Type B pancreatic cell (in vitro differentiated cells): ENCODE measurements around the gene NUTM2B. TPM values are rescaled to one million over a fixed set of nuclear protein-coding genes. Genes with fewer than 3 reads are reported as not detected.
A peak's percentile ranks its signal among the peaks of the same experiment; 100 is the strongest.
"Not testable (repeated sequence)": the region's sequence is repeated elsewhere in the genome, so short reads cannot be mapped to it uniquely, and the experiment has no call there.

Source experiments
- DNase-seq: peaks from one replicate; pipeline ENCODE4 v3.0.0; 2021; ENCODE audit warnings: mixed read lengths; ENCODE audit not compliant: unreplicated experiment; ENCODE audit errors: extremely low spot score
- H3K27ac Mint-ChIP-seq: 2 replicates; pipeline ENCODE4 v1.8.0; 2021; ENCODE audit warnings: mild to moderate bottlenecking, mixed read lengths
- H3K27me3 Mint-ChIP-seq: 2 replicates; pipeline ENCODE4 v1.8.0; 2021; ENCODE audit warnings: mixed read lengths
- H3K36me3 Mint-ChIP-seq: 2 replicates; pipeline ENCODE4 v1.8.0; 2021; ENCODE audit warnings: mixed read lengths
- H3K4me1 Mint-ChIP-seq: one replicate; pipeline ENCODE4 v1.8.0; 2021; ENCODE audit warnings: mixed read lengths; ENCODE audit not compliant: unreplicated experiment
- H3K4me3 Mint-ChIP-seq: 2 replicates; pipeline ENCODE4 v1.8.0; 2021; ENCODE audit warnings: mild to moderate bottlenecking, mixed read lengths
- H3K9me3 Mint-ChIP-seq: 2 replicates; pipeline ENCODE4 v1.8.0; 2021; ENCODE audit warnings: mixed read lengths
- CTCF ChIP-seq: fragments of 200-600 bp; sonication (generic); conservative IDR thresholded peaks from 2 replicates; pipeline ENCODE4 v1.5.0; 2021; ENCODE audit warnings: antibody characterized with exemption, mild to moderate bottlenecking
- total RNA-seq: library from RNA; stranded (reverse); gene quantifications from 2 replicates; pipeline ENCODE4 v1.2.1, GENCODE V29; 2021; ENCODE audit warnings: low replicate concordance

NUTM2B gene
- total RNA-seq, 1 donor from 2014 or later, result 1.2 TPM

DNA sequence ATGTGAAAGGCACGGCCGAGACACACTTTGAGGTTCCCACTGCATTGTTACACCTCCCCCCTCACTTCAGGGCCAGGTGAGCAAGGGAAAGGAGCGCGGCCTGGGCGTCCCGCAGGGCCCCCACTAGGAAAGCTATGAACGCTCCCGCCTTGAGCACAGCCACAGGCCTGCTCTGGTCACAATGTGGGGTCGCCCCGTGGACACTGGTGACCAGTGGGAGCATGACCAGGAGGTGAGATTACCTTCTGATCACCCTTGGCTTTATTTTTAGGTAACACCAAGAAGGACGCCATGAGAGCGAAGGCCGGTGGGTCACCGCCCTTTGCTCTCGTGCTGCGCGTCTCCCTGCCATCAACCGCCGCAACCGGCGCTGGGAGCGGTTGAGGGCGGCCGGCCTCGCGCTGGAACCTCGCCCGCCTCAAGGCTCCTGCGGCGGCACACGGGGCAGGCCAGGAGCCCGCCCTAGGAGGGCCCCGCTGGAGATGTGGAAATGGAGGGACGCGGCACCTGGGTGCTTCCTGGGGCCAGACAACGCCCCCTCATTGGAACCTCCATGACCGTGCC lies 2.6 kb upstream of the NUTM2B start:
- H3K27ac Mint-ChIP-seq, H3K4me3 Mint-ChIP-seq: not testable (repeated sequence)
- DNase-seq, result peak; percentile 50

DNA sequence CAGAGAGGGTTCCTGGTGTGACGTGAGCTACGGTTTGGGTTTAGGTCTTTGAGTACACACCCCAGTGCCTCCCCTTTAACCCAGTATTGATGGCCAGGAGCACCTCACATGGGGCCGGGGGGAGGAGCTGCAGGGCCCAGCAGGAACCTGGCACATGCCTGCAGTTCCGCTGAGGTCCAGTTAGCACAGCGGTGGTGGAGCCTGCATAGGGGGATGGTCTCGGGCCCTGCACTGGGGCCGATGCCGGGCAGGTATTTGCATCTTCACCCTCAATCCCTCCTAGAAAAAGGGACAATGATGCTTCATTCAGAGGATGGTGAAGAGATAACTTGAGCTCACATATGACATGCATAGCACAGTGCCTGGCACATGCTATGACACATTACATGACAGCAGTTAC lies 4.0 kb downstream of the NUTM2B start:
- not testable (repeated sequence) for H3K4me1 Mint-ChIP-seq, H3K9me3 Mint-ChIP-seq

More for the DNA sequence above, 2.6 kb upstream of the NUTM2B start:
- H3K4me1 Mint-ChIP-seq, H3K27me3 Mint-ChIP-seq, H3K9me3 Mint-ChIP-seq, H3K36me3 Mint-ChIP-seq: not testable (repeated sequence)

GRCh38 chr10:79714976-79715375 lies 11.9 kb downstream of the NUTM2B start:
- H3K27me3 Mint-ChIP-seq, H3K4me1 Mint-ChIP-seq, H3K27ac Mint-ChIP-seq, H3K4me3 Mint-ChIP-seq, H3K36me3 Mint-ChIP-seq, DNase-seq, H3K9me3 Mint-ChIP-seq: not testable (repeated sequence)

More for the DNA sequence above, 4.0 kb downstream of the NUTM2B start:
- not testable (repeated sequence) for DNase-seq, H3K27ac Mint-ChIP-seq, H3K36me3 Mint-ChIP-seq, H3K4me3 Mint-ChIP-seq, H3K27me3 Mint-ChIP-seq

DNA sequence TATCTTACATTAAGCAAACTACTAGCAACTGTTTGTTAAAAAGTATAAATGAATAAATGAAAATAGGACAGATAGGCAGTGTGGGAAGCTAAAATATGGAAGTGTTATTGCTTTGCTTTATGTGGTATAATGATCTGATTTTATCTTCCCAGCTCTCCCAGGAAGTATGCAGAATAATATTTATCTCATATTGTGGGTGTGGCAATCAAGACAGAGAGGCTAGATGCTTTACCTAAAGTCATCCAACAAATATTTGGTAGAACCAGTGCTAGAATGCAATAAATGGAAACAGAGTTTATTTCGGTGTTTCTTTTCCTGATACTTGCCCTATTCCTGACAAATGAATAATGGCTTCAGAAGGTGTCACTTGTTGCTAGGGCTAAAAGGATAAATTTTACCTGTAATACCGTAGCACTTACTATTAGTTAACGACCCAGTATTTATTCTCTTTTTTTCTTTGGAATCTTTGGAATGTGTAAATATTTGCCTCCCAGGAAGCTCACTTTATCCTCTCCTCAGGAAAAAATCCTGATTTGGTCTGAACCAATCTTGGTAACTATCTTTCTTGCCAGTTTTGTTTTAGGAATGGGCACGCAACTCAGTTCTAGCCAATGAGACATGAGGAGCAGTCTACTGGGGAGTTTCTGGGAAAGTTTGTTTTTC lies 14.0 kb downstream of the NUTM2B start:
- not testable (repeated sequence) for H3K9me3 Mint-ChIP-seq, H3K36me3 Mint-ChIP-seq, H3K27me3 Mint-ChIP-seq, H3K4me1 Mint-ChIP-seq, H3K27ac Mint-ChIP-seq, DNase-seq, H3K4me3 Mint-ChIP-seq

GRCh38 chr10:79720000-79720399 lies 17.0 kb downstream of the NUTM2B start:
- not testable (repeated sequence) for DNase-seq, H3K4me1 Mint-ChIP-seq

DNA sequence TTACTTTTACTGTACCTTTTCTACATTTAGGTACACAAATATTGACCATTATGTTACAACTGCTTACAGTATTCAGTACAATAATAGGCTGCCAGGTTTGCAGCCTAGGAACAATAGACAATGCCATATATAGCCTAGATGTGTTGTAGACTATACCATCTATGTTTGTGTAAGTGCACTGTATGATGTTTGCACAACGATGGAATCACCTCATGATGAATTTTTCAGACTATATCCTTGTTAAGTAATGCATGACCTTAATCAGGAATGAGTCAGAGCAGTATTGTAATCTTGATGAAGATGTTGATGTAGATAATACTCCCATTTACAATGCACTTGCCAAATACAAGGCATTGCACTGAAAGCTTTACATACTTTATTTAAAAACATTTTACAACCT lies 23.6 kb downstream of the NUTM2B start:
- H3K9me3 Mint-ChIP-seq, H3K36me3 Mint-ChIP-seq, H3K4me3 Mint-ChIP-seq, DNase-seq, H3K4me1 Mint-ChIP-seq, H3K27ac Mint-ChIP-seq, H3K27me3 Mint-ChIP-seq: not testable (repeated sequence)

More at GRCh38 chr10:79720000-79720399, 17.0 kb downstream of the NUTM2B start:
- not testable (repeated sequence) for H3K36me3 Mint-ChIP-seq, H3K27ac Mint-ChIP-seq, H3K27me3 Mint-ChIP-seq, H3K4me3 Mint-ChIP-seq, H3K9me3 Mint-ChIP-seq

DNA sequence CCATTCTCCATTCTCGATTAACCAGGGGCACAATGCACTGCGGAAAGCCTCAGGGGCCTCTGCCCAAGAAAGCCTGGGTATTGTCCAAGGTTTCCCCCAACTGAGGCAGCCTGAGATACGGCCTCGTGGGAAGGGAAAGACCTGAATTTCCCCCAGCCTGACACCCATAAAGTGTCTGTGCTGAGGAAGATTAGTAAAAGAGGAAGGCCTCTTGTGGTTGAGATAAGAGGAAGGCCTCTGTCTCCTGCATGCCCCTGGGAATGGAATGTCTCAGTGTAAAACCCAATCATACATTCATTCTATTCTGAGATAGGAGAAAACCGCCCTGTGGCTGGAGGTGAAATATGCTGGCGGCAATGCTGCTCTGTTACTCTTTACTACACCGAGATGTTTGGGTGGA lies 41.8 kb downstream of the NUTM2B start:
- not testable (repeated sequence) for H3K9me3 Mint-ChIP-seq, DNase-seq, H3K4me1 Mint-ChIP-seq, H3K27ac Mint-ChIP-seq, H3K27me3 Mint-ChIP-seq, H3K36me3 Mint-ChIP-seq, H3K4me3 Mint-ChIP-seq

DNA sequence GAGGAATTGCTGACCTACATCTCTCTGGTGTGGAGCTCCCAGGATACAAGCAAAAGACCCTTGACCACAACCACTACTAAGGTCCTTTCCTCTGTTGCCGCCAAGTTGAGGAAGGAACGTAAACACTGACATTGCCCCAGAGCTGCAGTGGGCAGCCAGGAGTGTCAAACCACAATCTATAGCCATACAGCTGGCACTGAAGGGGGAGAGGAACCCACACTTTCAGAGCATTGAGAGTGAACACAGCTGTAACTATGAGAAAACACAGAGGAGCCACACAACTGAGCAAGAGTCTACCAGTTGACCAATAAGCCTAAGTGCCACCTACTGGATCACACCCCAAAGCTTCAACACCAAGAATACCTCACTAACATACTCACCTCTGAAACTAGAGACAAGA lies 45.5 kb downstream of the NUTM2B start:
- not testable (repeated sequence) for H3K27me3 Mint-ChIP-seq, H3K4me3 Mint-ChIP-seq, H3K9me3 Mint-ChIP-seq, DNase-seq, H3K4me1 Mint-ChIP-seq, H3K27ac Mint-ChIP-seq
- H3K36me3 Mint-ChIP-seq, result peaks cover 17% of the 10 kb centered on the region

- not testable (repeated sequence) for H3K27ac Mint-ChIP-seq, H3K4me3 Mint-ChIP-seq, H3K9me3 Mint-ChIP-seq, DNase-seq, H3K27me3 Mint-ChIP-seq, H3K4me1 Mint-ChIP-seq
- H3K36me3 Mint-ChIP-seq, result peaks cover 17% of the 10 kb centered on the region
Observed at GRCh38 chr10:79753601-79754000, 50.6 kb downstream of the NUTM2B start.

- not testable (repeated sequence) for H3K4me3 Mint-ChIP-seq, H3K27me3 Mint-ChIP-seq, H3K9me3 Mint-ChIP-seq, H3K27ac Mint-ChIP-seq, H3K4me1 Mint-ChIP-seq, DNase-seq
- peak; percentile 26 for TF ChIP-seq CTCF
- peaks cover 16% of the 10 kb centered on the region for H3K36me3 Mint-ChIP-seq
Observed at GRCh38 chr10:79758297-79758993, 55.4 kb downstream of the NUTM2B start.

Other genes with a start within 250 kb of the NUTM2B start
- 0.10 TPM in 1 of 2 replicates, not detected in the other for gene EIF5AL1, start 190.7 kb upstream of the NUTM2B start, total RNA-seq
- 0.99 and 4.0 TPM in 2 replicates for gene SFTPA2, start 142.8 kb upstream of the NUTM2B start, total RNA-seq
- 0.22 and 5.9 TPM in 2 replicates for gene SFTPA1, start 92.3 kb upstream of the NUTM2B start, total RNA-seq
- gene NUTM2E, start 123.5 kb downstream of the NUTM2B start, total RNA-seq, result 0.86 and 1.7 TPM in 2 replicates
- 0.24 and 0.38 TPM in 2 replicates for gene SFTPD, start 245.9 kb downstream of the NUTM2B start, total RNA-seq